ENCODE data around the gene PCGF3.
"Not testable (repeated sequence)": the region's sequence is repeated elsewhere in the genome, so short reads cannot be mapped to it uniquely, and the experiment has no call there.

Gene PCGF3

DNA sequence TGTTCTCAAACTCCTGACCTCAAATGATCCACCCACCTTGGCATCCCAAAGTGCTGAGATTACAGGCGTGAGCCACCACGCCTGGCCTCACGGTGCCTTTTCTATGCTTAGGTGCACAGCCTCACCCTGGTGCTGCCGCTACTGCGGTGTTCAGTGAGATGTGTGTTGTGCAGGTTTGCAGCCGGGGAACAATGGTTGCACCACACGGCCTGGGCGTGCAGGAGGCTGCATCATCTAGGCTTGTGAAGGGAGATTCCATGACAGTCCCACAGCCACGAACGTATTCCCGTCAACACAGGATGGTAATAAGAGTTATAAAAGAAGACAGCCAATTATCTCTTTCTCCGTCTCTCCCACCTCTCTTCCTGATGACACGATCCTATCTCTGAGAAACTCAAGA, 98.3 kb downstream of the PCGF3 start:
- no peak for DNase-seq (ENCODE audit: extremely low read depth, low read depth)

DNA sequence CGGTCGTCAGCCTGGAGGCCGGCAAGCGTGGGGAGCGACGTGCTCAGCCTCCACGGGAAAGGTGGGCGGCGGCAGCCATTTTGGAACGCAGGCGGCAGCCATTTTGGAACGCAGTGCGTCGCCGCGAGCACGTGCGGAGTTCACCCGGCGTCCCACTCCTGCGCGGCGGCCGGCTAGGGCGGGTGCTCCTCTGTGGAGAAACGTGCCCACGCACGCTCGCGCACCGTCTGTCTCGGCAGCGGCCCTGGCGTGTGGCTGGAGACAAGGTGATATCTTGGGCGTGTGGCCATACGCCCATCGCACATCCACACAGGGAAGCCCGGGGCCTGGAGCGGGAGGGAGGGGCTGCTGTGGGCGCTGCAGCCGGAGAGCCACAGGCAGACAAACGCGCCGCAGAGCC, 99.2 kb downstream of the PCGF3 start:
- TF ChIP-seq, protein P1, sequence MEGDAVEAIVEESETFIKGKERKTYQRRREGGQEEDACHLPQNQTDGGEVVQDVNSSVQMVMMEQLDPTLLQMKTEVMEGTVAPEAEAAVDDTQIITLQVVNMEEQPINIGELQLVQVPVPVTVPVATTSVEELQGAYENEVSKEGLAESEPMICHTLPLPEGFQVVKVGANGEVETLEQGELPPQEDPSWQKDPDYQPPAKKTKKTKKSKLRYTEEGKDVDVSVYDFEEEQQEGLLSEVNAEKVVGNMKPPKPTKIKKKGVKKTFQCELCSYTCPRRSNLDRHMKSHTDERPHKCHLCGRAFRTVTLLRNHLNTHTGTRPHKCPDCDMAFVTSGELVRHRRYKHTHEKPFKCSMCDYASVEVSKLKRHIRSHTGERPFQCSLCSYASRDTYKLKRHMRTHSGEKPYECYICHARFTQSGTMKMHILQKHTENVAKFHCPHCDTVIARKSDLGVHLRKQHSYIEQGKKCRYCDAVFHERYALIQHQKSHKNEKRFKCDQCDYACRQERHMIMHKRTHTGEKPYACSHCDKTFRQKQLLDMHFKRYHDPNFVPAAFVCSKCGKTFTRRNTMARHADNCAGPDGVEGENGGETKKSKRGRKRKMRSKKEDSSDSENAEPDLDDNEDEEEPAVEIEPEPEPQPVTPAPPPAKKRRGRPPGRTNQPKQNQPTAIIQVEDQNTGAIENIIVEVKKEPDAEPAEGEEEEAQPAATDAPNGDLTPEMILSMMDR (IDR thresholded peaks at IDR 0.05; ENCODE audit: low read depth, low read length), result no peak
- no peak for DNase-seq (ENCODE audit: extremely low read depth, low read depth)

More for the DNA sequence above, 98.3 kb downstream of the PCGF3 start:
- TF ChIP-seq, protein P1 (IDR thresholded peaks at IDR 0.05; ENCODE audit: low read depth, low read length), result no peak

DNA sequence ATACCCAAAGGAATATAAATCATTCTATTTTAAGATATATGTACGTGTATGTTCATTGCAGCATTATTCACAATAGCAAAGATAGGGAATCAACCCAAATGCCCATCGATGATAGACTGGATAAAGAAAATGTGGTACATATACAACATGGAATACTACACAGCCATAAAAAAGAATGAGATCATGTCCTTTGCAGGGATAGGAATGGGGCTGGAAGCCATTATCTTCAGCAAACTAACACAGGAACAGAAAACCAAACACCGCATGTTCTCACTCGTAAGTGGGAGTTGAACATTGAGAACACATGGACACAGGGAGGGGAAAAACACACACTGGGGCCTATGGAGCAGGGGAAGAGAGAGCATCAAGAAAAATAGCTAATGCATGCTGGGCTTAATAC, 101.3 kb downstream of the PCGF3 start:
- not testable (repeated sequence) for DNase-seq (ENCODE audit: extremely low read depth, low read depth)

DNA sequence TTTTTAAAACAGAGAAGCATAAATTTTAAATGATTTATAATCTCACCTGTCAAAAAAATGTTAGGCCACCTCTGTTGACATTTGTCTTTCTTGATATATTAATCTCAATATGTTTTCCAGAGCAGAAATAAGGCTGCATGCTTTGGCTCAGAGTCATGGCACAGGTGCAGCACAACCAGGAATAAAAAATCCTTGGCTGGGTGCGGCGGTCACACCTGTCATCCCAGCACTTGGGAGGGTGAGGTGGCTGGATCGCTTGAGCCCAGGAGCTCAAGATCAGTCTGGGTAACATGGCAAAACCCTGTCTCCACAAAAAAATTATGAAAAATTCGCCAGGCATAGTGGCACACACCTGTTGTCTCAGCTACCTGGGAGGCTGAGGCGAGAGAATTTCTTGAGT, 102.2 kb downstream of the PCGF3 start:
- TF ChIP-seq, protein P1 (IDR thresholded peaks at IDR 0.05; ENCODE audit: low read depth, low read length), result no peak
- no peak for DNase-seq (ENCODE audit: extremely low read depth, low read depth)

DNA sequence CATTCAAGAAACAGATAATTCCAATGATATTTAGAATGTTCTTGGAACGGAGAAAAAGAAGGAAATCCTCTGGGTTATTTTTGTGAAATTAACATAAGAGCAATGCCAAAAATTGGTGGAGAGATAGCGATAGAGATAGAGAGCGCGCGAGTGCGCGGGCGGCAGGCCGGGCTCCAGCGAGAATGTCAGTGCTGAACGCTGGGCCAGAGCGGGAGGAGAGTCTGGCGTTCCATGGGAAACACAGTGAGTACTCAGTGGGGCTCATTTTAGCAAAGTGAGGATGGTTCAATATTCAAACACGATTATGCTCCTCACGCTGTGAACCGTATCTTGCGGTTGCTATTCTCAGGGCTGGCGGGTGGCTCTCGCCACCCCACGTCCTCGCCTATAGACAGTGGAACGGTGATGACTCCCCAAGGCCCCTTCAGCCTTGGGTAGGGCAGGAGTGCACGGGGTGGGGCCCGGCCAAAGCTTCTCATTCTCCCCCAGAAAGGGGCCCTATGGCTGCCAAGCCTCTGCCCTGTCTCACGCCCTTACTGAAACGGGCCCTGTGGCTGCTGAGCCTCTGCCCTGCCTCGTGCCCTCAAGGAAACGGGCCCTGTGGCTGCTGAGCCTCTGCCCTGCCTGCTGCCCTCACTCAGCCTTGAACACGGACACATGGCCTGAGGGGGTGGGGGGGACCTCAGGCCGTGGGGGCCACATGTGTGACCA, 103.4 kb downstream of the PCGF3 start:
- TF ChIP-seq, protein P1 (IDR thresholded peaks at IDR 0.05; ENCODE audit: low read depth, low read length), result no peak

DNA sequence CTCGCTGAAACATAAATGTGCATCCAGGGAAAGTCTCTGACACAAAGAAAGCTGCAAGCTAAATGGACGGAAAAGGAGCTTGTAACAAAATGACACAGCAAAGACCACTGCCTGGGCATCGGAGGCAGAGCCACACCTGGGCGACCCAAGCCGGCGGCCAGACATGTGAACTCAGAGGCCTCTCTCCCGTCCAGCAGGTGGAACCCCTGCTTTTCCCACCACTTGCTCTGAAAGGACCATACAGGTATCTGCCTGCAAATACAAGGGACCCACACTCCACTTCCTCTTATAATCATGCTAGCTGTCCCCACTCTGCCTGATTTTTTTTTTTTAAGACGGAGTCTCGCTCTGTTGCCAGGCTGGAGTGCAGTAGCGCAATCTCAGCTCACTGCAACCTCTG, 108.3 kb downstream of the PCGF3 start:
- no peak for DNase-seq (ENCODE audit: extremely low read depth, low read depth)

More for the DNA sequence above, 103.4 kb downstream of the PCGF3 start:
- no peak for DNase-seq (ENCODE audit: extremely low read depth, low read depth)

DNA sequence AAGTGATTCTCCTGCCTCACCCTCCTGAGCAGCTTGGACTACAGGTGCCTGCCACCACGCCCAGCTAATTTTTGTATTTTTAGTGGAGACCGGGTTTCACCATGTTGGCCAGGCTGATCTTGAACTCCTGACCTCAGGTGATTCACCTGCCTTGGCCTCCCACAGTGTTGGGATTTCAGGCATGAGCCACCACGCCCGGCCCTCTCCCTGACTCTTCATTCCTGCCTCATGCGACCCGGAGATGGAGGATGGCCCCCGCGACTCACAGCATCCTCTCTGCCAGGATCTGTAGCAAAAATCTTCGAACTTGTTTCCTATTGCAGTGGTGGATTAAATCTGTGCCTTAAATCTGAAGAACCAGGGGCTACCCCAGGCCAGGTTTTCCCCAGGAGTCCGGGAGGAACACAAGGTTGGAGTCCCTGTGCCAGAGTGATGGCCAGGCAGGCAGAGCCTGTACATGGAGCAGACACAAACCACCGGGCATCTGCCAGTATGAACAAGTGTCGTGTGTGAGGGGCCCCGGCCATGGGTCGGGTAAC, 108.7 kb downstream of the PCGF3 start:
- TF ChIP-seq, protein P1 (IDR thresholded peaks at IDR 0.05; ENCODE audit: low read depth, low read length), result no peak
- no peak for DNase-seq (ENCODE audit: extremely low read depth, low read depth)

More for the DNA sequence above, 108.3 kb downstream of the PCGF3 start:
- TF ChIP-seq, protein P1 (IDR thresholded peaks at IDR 0.05; ENCODE audit: low read depth, low read length), result no peak

Data from AG09319 (cell line).